ENCODE data around the gene MIF4GD. TPM values are rescaled to one million over a fixed set of nuclear protein-coding genes. Genes with fewer than 3 reads are reported as not detected.
A peak's percentile ranks its signal among the peaks of the same experiment; 100 is the strongest.

The MIF4GD gene
- total and polyA plus RNA-seq, 9 of the 15 experiments (the other 6 are each of a cell fraction or from before 2014, with no cell fraction given), result 11.8 to 63.8 (median 28.1) TPM

DNA sequence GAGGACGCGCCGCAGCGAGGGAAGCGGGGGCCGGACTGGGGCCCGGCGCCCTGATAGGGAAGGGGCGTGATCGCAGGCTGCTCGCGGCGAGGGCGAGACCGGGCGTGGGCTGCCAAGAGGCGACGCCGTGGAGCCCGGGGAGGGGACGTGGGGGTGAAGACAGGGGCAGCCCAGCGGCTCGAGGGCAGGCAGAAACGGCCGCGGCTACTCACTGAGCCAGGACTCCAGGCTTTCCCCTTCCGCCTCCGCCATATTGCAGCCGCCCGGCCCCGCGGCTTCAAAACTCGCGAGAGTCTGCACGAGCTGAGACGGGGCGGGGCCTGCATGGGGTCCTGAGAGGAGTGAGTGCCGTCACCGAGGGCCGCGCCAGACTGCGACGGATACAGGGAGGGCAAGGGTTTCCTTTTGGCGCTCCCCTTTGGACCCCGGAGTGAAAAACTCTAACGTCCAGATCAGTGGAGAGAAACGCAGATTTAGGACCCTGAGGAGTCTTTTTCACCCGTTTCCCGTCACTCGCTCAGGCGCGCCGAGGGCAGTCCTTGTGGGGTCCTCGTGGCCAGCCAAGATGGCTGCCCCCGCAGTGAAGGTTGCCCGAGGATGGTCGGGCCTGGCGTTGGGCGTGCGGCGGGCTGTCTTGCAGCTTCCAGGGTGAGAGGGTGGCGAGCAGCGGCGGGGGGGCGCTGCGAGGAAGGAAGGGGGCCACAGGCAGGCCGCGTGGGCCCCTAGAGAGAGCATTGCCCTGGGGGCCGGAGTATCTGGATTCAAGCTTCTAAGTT is 9.5 kb downstream of the MIF4GD start, which contains the start of the genes GGA3 and MRPS7 (continued):
- peak; percentile 60; the same call in 1 of the 2 replicates for TF ChIP-seq ATF6 (CRISPR knock-in tag; IDR thresholded peaks at IDR 0.05)
- TF ChIP-seq JUN (IDR thresholded peaks at IDR 0.05; ENCODE audit: borderline replicate concordance, low read depth, low read length), result peak; percentile 58; the same call in 1 of the 2 replicates
- TF ChIP-seq JUN (CRISPR knock-in tag; IDR thresholded peaks at IDR 0.05; ENCODE audit: borderline replicate concordance), result 0 out of 2 replicates have a peak, but pooled peaks have one; percentile 45
- 0 out of 2 replicates have a peak, but pooled peaks have one; percentile 31 for TF ChIP-seq ZNF561 (CRISPR knock-in tag; conservative IDR thresholded peaks at IDR 0.05)
- TF ChIP-seq MTA3 (IDR thresholded peaks at IDR 0.05; ENCODE audit: borderline replicate concordance), result no peak; the same call in 1 of the 2 replicates
- 0 out of 2 replicates have a peak, but pooled peaks have one; percentile 41 for TF ChIP-seq SMAD3 (CRISPR knock-in tag; conservative IDR thresholded peaks at IDR 0.05)
- peak; percentile 72 for TF ChIP-seq HCFC1 (IDR thresholded peaks at IDR 0.05; ENCODE audit: low read depth, low read length)
- peak; percentile 47 for TF ChIP-seq RB1 (IDR thresholded peaks at IDR 0.05; ENCODE audit: low read depth)
- no peak for TF ChIP-seq ZNF785 (CRISPR knock-in tag; IDR thresholded peaks at IDR 0.05)
- TF ChIP-seq E2F6 (IDR thresholded peaks at IDR 0.05; ENCODE audit: borderline replicate concordance in 1 of 2, extremely low read depth in 1 of 2, insufficient read depth in 1 of 2, insufficient read length in 1 of 2, low read depth in 1 of 2, low read length in 1 of 2, poor library complexity in 1 of 2, severe bottlenecking in 1 of 2), result peak in 1 of 2 experiments; percentile 31
- TF ChIP-seq MAFK (IDR thresholded peaks at IDR 0.05; ENCODE audit: low read length), result no peak
- TF ChIP-seq NEUROD1 (IDR thresholded peaks at IDR 0.05; ENCODE audit: borderline replicate concordance, low read depth, low read length, partially characterized antibody), result peak; percentile 47
- no peak for TF ChIP-seq MTF1 (CRISPR knock-in tag; IDR thresholded peaks at IDR 0.05; ENCODE audit: borderline replicate concordance)
- TF ChIP-seq ZNF431 (CRISPR knock-in tag; IDR thresholded peaks at IDR 0.05), result 0 out of 2 replicates have a peak, but pooled peaks have one; percentile 53
- 0 out of 2 replicates have a peak, but pooled peaks have one; percentile 46 for TF ChIP-seq FOXM1 (IDR thresholded peaks at IDR 0.05; ENCODE audit: low read depth)
- TF ChIP-seq FOXM1 (CRISPR knock-in tag; IDR thresholded peaks at IDR 0.05; ENCODE audit: low read depth), result no peak; the same call in 1 of the 2 replicates

Measured in K562 (cell line).